Measurements from ENCODE around the gene OR2G2. TPM values are rescaled to one million over a fixed set of nuclear protein-coding genes. Genes with fewer than 3 reads are reported as not detected.

The OR2G2 gene
- polyA plus RNA-seq, 1 of the 3 experiments (the other 2 are of a cell fraction): not detected

GRCh38 chr1:247542811-247543210 is 45.3 kb upstream of the OR2G2 start:
- Histone ChIP-seq H3K36me3 (replicated peaks in 1 of 2; ENCODE audit: control insufficient read depth in 1 of 2, insufficient read depth in 2 of 2, low read length in 1 of 2) (no peaks in the 10 kb centered on the region), H3K9me2 (no peaks in the 10 kb centered on the region), H3K27me3 (ENCODE audit: insufficient read depth) (no peaks in the 10 kb centered on the region), H3K27ac (ENCODE audit: low read depth in 2 of 2, low read length in 1 of 2) (no peak overlapping the region), H3K79me2 (ENCODE audit: insufficient read depth) (no peaks in the 10 kb centered on the region), H2AFZ (ENCODE audit: low read depth) (no peak overlapping the region), H4K20me1 (ENCODE audit: insufficient read depth) (no peaks in the 10 kb centered on the region), H3K4me1 (ENCODE audit: control insufficient read depth in 1 of 2, insufficient read depth in 2 of 2, low read depth in 1 of 2, low read length in 1 of 2) (no peaks in the 10 kb centered on the region), H3F3A (replicated peaks; ENCODE audit: insufficient read depth) (no peaks in the 10 kb centered on the region), H3K9me3 (no peaks in the 10 kb centered on the region), H3K4me3 (ENCODE audit: low read depth in 2 of 2, low read length in 1 of 2) (no peak overlapping the region), H3K4me2 (no peak overlapping the region), H3K9ac (no peak overlapping the region)
- no peak for TF ChIP-seq FOXM1 (IDR thresholded peaks at IDR 0.05; ENCODE audit: low read depth)
- TF ChIP-seq MAX (IDR thresholded peaks at IDR 0.05; ENCODE audit: low read depth): no peak
- TF ChIP-seq FOSL2 (IDR thresholded peaks at IDR 0.05; ENCODE audit: borderline replicate concordance, low read depth): no peak
- TF ChIP-seq FOXJ3 (CRISPR knock-in tag; IDR thresholded peaks at IDR 0.05): no peak
- TF ChIP-seq, protein P1, sequence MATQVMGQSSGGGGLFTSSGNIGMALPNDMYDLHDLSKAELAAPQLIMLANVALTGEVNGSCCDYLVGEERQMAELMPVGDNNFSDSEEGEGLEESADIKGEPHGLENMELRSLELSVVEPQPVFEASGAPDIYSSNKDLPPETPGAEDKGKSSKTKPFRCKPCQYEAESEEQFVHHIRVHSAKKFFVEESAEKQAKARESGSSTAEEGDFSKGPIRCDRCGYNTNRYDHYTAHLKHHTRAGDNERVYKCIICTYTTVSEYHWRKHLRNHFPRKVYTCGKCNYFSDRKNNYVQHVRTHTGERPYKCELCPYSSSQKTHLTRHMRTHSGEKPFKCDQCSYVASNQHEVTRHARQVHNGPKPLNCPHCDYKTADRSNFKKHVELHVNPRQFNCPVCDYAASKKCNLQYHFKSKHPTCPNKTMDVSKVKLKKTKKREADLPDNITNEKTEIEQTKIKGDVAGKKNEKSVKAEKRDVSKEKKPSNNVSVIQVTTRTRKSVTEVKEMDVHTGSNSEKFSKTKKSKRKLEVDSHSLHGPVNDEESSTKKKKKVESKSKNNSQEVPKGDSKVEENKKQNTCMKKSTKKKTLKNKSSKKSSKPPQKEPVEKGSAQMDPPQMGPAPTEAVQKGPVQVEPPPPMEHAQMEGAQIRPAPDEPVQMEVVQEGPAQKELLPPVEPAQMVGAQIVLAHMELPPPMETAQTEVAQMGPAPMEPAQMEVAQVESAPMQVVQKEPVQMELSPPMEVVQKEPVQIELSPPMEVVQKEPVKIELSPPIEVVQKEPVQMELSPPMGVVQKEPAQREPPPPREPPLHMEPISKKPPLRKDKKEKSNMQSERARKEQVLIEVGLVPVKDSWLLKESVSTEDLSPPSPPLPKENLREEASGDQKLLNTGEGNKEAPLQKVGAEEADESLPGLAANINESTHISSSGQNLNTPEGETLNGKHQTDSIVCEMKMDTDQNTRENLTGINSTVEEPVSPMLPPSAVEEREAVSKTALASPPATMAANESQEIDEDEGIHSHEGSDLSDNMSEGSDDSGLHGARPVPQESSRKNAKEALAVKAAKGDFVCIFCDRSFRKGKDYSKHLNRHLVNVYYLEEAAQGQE (IDR thresholded peaks at IDR 0.05; ENCODE audit: low read depth, low read length): no peak
- no peak for TF ChIP-seq GATA2 (CRISPR knock-in tag; IDR thresholded peaks at IDR 0.05)
- TF ChIP-seq RAD21 (IDR thresholded peaks at IDR 0.05; ENCODE audit: low read length): no peak
- TF ChIP-seq, protein P2, sequence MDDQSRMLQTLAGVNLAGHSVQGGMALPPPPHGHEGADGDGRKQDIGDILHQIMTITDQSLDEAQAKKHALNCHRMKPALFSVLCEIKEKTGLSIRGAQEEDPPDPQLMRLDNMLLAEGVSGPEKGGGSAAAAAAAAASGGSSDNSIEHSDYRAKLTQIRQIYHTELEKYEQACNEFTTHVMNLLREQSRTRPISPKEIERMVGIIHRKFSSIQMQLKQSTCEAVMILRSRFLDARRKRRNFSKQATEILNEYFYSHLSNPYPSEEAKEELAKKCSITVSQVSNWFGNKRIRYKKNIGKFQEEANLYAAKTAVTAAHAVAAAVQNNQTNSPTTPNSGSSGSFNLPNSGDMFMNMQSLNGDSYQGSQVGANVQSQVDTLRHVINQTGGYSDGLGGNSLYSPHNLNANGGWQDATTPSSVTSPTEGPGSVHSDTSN (IDR thresholded peaks at IDR 0.05): no peak
- TF ChIP-seq MXI1 (IDR thresholded peaks at IDR 0.05; ENCODE audit: low read depth, low read length): no peak
- TF ChIP-seq NFIC (IDR thresholded peaks at IDR 0.05; ENCODE audit: borderline replicate concordance): no peak
- TF ChIP-seq POLR2AphosphoS5 (IDR thresholded peaks at IDR 0.05; ENCODE audit: low read depth, low read length): no peak
- no peak for TF ChIP-seq EP300 (IDR thresholded peaks at IDR 0.05; ENCODE audit: borderline replicate concordance in 1 of 2, low read depth in 1 of 2, low read length in 1 of 2)
- no peak for TF ChIP-seq CTCF (IDR thresholded peaks at IDR 0.05)
- TF ChIP-seq TCF12 (IDR thresholded peaks at IDR 0.05): no peak
- no peak for TF ChIP-seq EZH2phosphoT487 (IDR thresholded peaks at IDR 0.05; ENCODE audit: borderline replicate concordance, low read depth)
- TF ChIP-seq ELF1 (IDR thresholded peaks at IDR 0.05): no peak
- ChIA-PET POLR2A (no interaction called here), CTCF (no interaction called here)
- 2% methylated on average over 3 of the region's 3 CpGs for WGBS (ENCODE audit: low lambda C conversion rate)
- DNase-seq: no peak

All from SK-N-SH (cell line).